Muscle layer of colon (tissue), 2 donors: Measurements from ENCODE around the gene CDC45.

Experiments
- H3K27ac ChIP-seq: one replicate; pipeline ENCODE4 v1.7.0; 2013; ENCODE audit warnings: low read depth, mild to moderate bottlenecking, low read length, moderate library complexity
- H3K27me3 ChIP-seq, 2 donors: one replicate each; pipeline ENCODE4 v1.7.0; 2013; ENCODE audit warnings: low read length in 2 of 2, mild to moderate bottlenecking in 2 of 2; ENCODE audit not compliant: insufficient read depth in 2 of 2, control insufficient read depth in 1 of 2
- H3K36me3 ChIP-seq: one replicate; pipeline ENCODE4 v1.7.0; 2013; ENCODE audit warnings: mild to moderate bottlenecking, low read length; ENCODE audit not compliant: insufficient read depth
- H3K4me1 ChIP-seq: one replicate; pipeline ENCODE4 v1.7.0; 2013; ENCODE audit warnings: mild to moderate bottlenecking, low read length; ENCODE audit not compliant: insufficient read depth
- H3K4me3 ChIP-seq, 2 donors: one replicate each; pipeline ENCODE4 v1.7.0; 2013; ENCODE audit warnings: low read length in 2 of 2, low read depth in 1 of 2, mild to moderate bottlenecking in 1 of 2, moderate library complexity in 1 of 2
- H3K9ac ChIP-seq: one replicate; pipeline ENCODE4 v1.7.0; 2013; ENCODE audit warnings: low read length
- H3K9me3 ChIP-seq: one replicate; pipeline ENCODE4 v1.7.0; 2013; ENCODE audit warnings: mild to moderate bottlenecking, low read length
- donor health status: abdominal sarcoma.
- donor health status: Adenocarcinoma of cecum.

CDC45 gene

DNA sequence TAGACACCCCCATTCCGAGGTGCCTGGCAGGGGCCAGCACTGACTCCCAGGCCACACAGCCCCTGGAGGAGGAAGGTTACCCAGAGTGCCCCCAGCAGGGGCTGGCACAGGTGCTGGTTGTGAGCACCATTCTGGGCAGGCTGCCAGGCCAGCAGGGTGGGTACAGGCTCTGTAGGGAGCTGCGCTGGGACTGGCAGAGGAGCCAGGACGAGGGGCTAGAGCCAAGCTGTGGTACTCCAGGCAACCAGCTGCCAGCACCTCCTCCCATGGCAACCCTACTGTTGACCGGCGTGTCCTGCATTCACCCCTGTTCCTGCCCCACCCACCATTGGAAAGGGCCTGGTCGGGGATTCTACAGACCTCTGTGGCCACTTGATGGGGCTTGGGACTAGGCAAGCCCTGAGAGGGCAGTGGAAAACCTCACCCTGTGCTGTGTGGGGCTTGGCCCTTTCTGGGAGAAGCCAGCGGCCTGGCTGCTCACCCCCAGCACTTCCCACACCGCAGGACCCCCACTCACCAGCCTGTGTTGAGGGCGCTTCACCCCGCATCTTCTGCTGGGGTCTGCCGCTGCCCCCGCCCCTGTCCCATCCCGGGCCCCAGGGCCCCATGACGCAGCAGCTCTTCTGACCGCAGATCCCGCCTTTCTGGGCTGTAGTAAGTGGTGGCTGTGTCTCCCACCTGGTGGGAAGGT, 42.6 kb downstream of the CDC45 start:
- Histone ChIP-seq H3K27me3 (peaks cover 0 to 43% of the 10 kb centered on the region in 2 donors), H3K9me3 (no peaks in the 10 kb centered on the region), H3K4me3 (peak overlapping the region in 1 of 2 donors; percentile 18), H3K36me3 (no peaks in the 10 kb centered on the region), H3K4me1 (no peaks in the 10 kb centered on the region), H3K27ac (no peak overlapping the region), H3K9ac (no peak overlapping the region)

DNA sequence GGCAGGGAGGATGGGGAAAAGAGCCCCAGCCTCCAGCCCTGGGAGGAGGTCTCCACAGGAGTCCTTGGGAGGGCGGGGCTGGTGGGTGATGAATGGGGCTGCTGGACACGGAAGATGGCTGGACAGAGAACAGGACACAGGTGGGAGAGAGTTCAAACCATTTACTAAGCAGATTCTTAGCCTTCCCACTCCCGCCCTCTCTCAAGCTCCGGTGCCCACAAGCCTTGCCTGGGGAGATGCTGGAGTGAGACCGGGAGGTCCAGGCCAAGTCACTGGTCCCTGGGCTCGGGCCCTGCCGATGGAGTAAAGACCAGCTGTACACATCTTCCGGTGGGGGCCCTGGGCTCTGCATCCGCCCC, 43.1 kb downstream of the CDC45 start:
- no peaks in the 10 kb centered on the region for H3K9me3 ChIP-seq
- peaks cover 0 to 43% of the 10 kb centered on the region in 2 donors for H3K27me3 ChIP-seq
- peak overlapping the region in 1 of 2 donors; percentile 18 for H3K4me3 ChIP-seq
- H3K4me1 ChIP-seq = no peaks in the 10 kb centered on the region
- H3K9ac ChIP-seq = no peak overlapping the region
- no peaks in the 10 kb centered on the region for H3K36me3 ChIP-seq
- H3K27ac ChIP-seq = no peak overlapping the region

DNA sequence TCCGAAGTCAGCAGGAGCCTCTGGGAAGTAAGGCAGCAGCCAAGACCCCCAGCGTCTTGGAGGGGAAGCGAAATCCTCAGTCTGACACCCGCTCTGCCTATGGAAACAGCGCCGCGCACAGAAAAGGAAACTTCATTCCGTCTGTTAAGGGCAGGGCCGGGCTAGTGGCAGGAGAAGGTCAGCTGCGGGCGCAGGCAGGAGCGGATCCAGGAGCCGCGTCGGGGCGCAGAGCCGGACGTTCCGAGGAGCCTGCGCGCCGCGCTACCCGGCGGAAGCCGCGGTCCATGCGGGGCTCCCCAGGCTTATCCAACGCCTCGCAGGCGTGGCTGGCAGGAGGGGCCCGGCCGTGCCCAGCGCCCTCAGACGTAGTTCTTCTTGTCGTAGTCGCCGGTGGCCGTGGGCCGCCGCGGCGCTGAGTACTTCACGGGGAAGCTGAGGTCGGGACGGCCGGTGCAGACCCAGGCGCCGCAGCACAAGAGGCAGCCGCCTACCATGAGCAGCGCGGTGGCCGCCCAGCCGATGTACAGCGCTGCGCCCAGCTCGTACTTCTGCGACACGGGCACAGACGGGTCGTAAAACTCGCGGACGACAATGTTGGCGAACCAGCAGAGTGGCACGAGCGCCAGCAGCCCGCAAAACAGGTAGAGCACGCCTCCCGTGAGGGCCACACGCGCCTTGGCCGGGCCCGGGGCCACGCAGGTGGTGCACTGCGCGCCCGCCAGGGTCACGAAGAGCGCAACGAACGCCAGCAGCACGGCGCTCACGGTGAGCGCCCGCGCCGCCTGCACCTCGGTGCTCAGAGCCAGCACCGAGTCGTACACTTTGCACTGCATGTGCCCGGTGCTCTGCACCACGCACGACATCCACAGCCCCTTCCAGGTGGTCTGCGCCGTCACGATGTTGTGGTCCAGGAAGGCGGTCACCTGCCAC, 43.8 kb downstream of the CDC45 start:
- H3K36me3 ChIP-seq = no peaks in the 10 kb centered on the region
- no peak overlapping the region for H3K27ac ChIP-seq
- H3K4me3 ChIP-seq = peak overlapping the region in 1 of 2 donors; percentile 18
- H3K9ac ChIP-seq = no peak overlapping the region
- H3K27me3 ChIP-seq = peaks cover 0 to 43% of the 10 kb centered on the region in 2 donors
- no peaks in the 10 kb centered on the region for H3K9me3 ChIP-seq
- no peaks in the 10 kb centered on the region for H3K4me1 ChIP-seq

DNA sequence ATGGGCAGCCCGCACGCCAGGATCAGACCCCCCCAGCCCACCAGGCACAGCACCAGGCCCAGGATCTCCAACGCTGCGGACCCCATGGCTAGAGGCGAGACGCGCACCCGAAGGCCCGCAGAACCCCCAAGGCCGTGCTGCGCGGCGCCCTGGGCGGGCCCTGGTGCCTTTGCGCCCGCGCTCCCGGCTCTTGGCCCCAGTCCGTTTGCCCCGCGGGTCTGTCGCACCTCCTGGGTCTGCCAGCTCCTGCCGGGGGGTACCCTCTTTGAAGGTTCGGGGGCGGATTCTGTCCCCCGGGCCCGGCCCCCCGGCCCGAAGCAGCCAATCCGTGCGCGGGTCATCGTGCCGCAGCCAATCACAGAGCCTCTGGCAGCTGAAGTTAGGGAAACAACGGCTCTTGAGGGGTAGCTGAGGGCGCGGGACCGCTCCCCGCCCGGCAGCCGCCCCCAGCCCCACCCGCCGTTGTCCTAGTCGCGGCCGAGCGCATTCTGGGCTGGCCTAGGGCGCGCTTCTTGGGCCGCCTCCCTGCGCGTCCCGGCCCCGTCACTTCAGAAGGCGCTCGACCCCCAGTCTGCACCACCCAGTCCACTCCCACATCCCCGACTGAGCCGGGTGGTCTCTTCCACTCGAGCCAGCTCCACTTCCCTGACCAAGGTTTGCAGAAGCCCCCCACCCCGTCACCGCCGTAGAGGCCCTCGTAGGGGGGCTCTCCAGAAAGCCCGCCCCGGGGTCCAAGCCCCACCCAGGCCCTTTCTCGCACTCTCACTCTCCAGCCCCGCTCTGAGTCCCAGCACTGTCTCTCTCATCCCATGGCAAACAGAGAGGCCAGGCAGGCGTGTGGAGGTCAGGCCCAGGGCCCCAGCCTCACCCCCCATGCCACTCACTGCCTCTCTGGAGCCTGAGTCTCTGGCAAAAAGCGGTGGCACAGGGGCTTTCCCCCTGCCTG, 44.7 kb downstream of the CDC45 start, which contains the start of gene CLDN5:
Gene CLDN5, minus strand, starts transcription at position 241 of the 946 bp plus-strand sequence. Its CDS starts 155 bp downstream, at position 86.
- no peak within 1 kb of the TSS for H3K9ac ChIP-seq
- H3K9me3 ChIP-seq = no peaks in the 10 kb centered on the region
- H3K27ac ChIP-seq = no peak within 1 kb of the TSS
- H3K4me1 ChIP-seq = no peaks in the 10 kb centered on the region
- no peaks in the 10 kb centered on the region for H3K36me3 ChIP-seq
- no peak within 1 kb of the TSS for H3K4me3 ChIP-seq
- H3K27me3 ChIP-seq = peaks cover 0 to 43% of the 10 kb centered on the region in 2 donors

DNA sequence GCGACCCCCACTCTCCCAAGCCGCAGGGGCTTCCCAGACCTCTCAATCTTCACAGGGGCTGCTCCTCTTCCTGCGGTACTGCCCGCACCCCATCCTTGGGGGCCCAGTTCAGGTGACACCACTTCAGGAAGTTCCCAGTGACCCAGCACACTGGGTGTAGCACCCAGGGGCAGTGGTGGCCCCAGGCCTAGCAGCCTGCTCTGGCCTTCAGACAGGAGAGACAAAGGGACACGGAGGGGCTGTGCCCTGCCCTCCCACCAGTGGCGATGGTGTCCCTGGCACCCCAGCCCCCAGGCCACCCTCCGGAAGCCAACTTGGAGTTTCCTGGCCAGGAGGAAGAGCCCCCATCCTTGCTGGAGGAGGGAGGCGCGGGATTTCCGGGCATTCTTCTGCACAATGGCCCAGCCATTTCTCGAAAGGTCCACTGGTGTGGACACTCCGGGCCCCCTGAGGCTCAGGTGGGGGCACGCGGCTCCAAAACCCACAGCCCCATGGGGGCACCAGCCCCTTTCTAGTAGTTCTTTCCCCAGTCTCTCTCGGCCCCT, 45.5 kb downstream of the CDC45 start:
- H3K36me3 ChIP-seq = no peaks in the 10 kb centered on the region
- no peak overlapping the region for H3K27ac ChIP-seq
- no peaks in the 10 kb centered on the region for H3K9me3 ChIP-seq
- H3K27me3 ChIP-seq = peaks cover 0 to 43% of the 10 kb centered on the region in 2 donors
- H3K9ac ChIP-seq = no peak overlapping the region
- H3K4me1 ChIP-seq = no peaks in the 10 kb centered on the region
- no peak overlapping the region for H3K4me3 ChIP-seq

DNA sequence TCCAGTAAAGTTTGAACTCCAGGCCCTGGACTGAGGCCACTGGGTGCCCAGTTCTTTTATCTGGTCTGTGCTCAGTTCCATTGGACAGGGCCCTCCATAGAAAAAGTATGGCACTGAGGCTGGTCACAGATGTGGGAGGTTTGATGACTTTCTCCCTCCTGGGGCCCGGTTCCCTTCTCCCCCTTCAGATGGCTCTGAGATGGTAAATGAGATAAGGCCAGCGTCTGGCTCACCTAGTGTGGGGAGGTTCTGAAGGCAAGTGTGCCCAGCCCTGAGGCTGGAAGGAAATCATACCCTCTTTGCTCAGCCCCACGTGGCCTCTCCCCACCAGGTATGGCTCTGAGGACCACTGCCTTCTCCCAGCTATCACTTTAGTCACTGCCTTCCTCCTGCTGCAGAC, 45.9 kb downstream of the CDC45 start:
- H3K27me3 ChIP-seq = peaks cover 0 to 45% of the 10 kb centered on the region in 2 donors
- no peaks in the 10 kb centered on the region for H3K36me3 ChIP-seq
- H3K27ac ChIP-seq = no peak overlapping the region
- H3K4me3 ChIP-seq = no peak overlapping the region
- H3K4me1 ChIP-seq = no peaks in the 10 kb centered on the region
- H3K9ac ChIP-seq = no peak overlapping the region
- no peaks in the 10 kb centered on the region for H3K9me3 ChIP-seq

DNA sequence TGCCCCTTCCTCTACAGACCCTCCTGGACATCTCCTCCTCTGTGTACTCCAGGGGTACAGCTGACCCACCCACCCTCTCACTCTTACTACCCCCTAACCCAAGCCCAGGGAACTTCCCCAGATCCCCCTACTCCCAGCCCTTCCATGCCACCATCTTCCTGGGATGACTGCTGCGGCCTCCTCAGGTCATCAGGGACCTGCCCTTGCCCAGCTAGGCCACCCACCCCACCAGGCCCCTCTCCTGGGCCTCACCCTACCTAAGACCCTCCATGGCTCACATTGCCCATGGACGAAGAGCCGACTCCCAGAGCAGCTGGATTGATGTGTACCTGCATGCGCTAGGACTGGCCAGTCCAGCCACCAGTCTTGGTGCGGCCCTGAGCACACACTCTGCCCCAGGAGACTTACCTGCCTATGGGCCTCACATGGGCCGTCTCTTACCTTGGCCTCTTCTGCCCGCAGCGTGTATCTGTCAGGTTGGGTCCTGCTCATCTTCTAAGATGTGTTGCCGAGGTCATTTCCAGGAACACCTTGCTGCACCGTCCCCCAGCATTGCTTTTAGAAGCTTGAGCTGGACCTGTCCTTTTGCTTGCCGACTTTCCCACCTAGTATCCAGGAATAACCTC, 46.5 kb downstream of the CDC45 start:
- H3K9ac ChIP-seq = no peak overlapping the region
- H3K27me3 ChIP-seq = peaks cover 0 to 47% of the 10 kb centered on the region in 2 donors
- no peaks in the 10 kb centered on the region for H3K4me1 ChIP-seq
- H3K36me3 ChIP-seq = no peaks in the 10 kb centered on the region
- H3K27ac ChIP-seq = no peak overlapping the region
- H3K9me3 ChIP-seq = no peaks in the 10 kb centered on the region
- no peak overlapping the region for H3K4me3 ChIP-seq

DNA sequence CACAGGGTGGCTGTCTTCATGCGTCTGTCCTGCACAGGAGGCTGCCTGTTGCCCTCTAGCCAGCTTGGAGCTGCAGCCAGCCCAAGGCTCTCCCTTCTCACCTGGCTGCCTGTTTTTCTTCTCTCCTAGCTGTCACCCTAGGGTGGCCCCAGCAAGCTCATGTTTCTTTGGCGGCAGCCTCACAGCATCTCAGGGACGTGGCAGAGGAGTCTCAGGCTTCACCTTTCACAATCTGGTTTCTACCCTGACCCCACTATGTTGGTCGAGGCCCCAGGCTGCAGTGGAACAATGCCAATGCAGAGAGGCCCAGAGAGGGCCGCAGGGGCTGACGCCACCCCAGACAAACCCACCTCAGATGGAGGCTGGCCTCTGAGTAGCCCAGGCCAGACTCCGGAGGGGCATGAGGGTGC, 47.0 kb downstream of the CDC45 start:
- H3K27me3 ChIP-seq = peaks cover 0 to 47% of the 10 kb centered on the region in 2 donors
- H3K4me3 ChIP-seq = no peak overlapping the region
- H3K36me3 ChIP-seq = no peaks in the 10 kb centered on the region
- no peak overlapping the region for H3K27ac ChIP-seq
- no peaks in the 10 kb centered on the region for H3K9me3 ChIP-seq
- no peaks in the 10 kb centered on the region for H3K4me1 ChIP-seq
- H3K9ac ChIP-seq = no peak overlapping the region

DNA sequence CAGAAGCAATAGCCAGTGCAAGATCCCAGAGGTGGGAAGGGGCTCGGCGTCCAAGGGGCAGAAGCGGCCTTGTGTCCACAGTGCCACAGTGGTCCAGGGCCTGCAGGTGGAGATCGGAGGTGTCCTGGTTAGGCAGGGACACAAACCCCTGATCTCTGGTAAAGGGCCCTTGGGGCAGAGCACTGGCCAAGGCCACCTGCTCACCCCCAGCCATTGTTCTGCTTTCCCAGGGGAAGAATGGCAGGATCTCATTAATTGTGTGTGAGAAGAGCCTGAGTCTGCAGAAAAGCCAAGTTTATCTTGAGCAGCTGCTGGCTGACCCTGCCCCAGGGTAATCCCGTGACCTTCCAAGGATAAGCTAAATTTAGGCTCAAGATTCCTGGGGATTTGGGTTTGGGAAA, 47.6 kb downstream of the CDC45 start:
- Histone ChIP-seq H3K4me1 (no peaks in the 10 kb centered on the region), H3K27me3 (peaks cover 0 to 47% of the 10 kb centered on the region in 2 donors), H3K27ac (no peak overlapping the region)

DNA sequence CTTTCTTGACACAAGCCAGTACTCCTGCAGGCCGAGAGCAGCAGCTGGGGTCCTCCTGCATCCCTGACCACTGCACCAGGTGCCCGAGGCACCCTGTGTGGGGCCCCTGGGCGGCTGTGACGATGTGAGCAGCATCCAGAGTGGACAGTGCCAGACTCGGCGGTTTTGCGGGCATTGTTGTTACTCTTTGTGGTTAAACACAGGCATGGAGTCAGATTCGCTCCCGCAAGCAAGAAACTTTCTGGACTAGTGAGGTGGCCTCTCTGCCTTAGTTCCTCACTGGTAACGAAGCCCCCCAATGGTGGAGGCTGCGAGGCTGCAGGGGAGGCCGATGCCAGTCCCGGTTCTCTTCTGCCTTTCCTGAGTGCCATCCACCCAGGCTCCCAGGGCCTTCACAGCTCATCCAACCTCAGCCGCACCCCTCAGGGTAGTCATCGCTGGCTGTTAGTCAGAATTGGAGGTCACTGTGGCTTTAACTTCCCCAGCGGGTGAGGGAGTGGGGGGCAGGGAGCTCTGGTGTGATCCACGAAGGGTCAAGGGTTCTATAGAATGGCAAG, 48.2 kb downstream of the CDC45 start:
- Histone ChIP-seq H3K27me3 (peaks cover 0 to 43% of the 10 kb centered on the region in 2 donors), H3K4me3 (no peak overlapping the region), H3K36me3 (no peaks in the 10 kb centered on the region), H3K27ac (no peak overlapping the region), H3K9ac (no peak overlapping the region), H3K4me1 (no peaks in the 10 kb centered on the region), H3K9me3 (no peaks in the 10 kb centered on the region)

More for the DNA sequence above, 47.6 kb downstream of the CDC45 start:
- Histone ChIP-seq H3K4me3 (no peak overlapping the region), H3K9ac (no peak overlapping the region), H3K36me3 (no peaks in the 10 kb centered on the region), H3K9me3 (no peaks in the 10 kb centered on the region)
